ENCODE results near the gene GATAD2B. TPM values are rescaled to one million over a fixed set of nuclear protein-coding genes. Genes with fewer than 3 reads are reported as not detected.

Gene GATAD2B
- total and polyA plus RNA-seq, 9 donors = 11.2 to 73.0 (median 55.8) TPM

- no peaks in the 10 kb centered on the region for H3K4me1 ChIP-seq (ENCODE audit: insufficient read depth)
- no peak overlapping the region for H3K27ac ChIP-seq
- WGBS, 3 donors = 94 to 95% (median 94%) methylated on average over 11 of the region's 11 CpGs
- H3K27me3 ChIP-seq = no peaks in the 10 kb centered on the region
- H3K9me3 ChIP-seq = no peaks in the 10 kb centered on the region
- H3K36me3 ChIP-seq = no peaks in the 10 kb centered on the region
- no peak for TF ChIP-seq EP300 (IDR thresholded peaks at IDR 0.05)
- no peak for TF ChIP-seq POLR2A (IDR thresholded peaks at IDR 0.05)
- TF ChIP-seq CTCF (IDR thresholded peaks at IDR 0.05) = no peak
- no peak overlapping the region for H3K4me3 ChIP-seq
- DNase-seq = peak in 1 of 5 donors; percentile 19
- intact Hi-C loops (cut with DNase I) = no loop called here
Measured at GRCh38 chr1:153933955-153934354, 11.2 kb upstream of the GATAD2B start.

DNA sequence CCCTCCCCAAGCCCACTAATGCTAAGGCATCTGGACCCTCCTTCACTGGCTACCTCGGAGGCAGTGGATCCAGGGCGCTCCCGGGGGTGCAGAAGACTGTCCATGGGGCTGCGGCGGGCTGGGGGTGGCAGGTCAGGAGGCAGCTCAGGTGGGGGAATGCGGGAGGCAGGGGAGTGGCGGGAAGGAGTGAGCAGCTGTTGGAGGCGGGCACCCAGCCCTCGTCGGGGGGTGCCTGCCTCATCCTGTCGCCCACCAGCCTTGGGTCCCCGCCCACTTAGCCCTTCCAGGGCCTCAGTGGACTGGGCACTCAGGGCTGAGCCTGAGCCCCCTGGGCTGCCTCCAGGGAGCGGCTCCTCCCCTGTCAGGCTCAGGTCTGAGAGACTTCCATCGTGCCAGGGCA is 10.7 kb upstream of the GATAD2B start:
- Histone ChIP-seq H3K9me3 (no peaks in the 10 kb centered on the region), H3K4me3 (no peak overlapping the region), H3K27me3 (no peaks in the 10 kb centered on the region), H3K36me3 (no peaks in the 10 kb centered on the region), H3K27ac (no peak overlapping the region), H3K4me1 (ENCODE audit: insufficient read depth) (no peaks in the 10 kb centered on the region)
- peak in 1 of 5 donors; percentile 29 for DNase-seq
- intact Hi-C loops (cut with DNase I) = no loop called here
- WGBS, 3 donors = 84 to 90% (median 88%) methylated on average over 13 to 14 of the region's 14 CpGs
- no peak for TF ChIP-seq CTCF (IDR thresholded peaks at IDR 0.05)
- TF ChIP-seq EP300 (IDR thresholded peaks at IDR 0.05) = no peak
- TF ChIP-seq POLR2A (IDR thresholded peaks at IDR 0.05) = no peak

GRCh38 chr1:153932156-153933131 is 9.7 kb upstream of the GATAD2B start:
- H3K27ac ChIP-seq = no peak overlapping the region
- H3K27me3 ChIP-seq = no peaks in the 10 kb centered on the region
- no peaks in the 10 kb centered on the region for H3K36me3 ChIP-seq
- 89 to 94% (median 90%) methylated on average over 14 to 18 of the region's 18 CpGs for WGBS, 3 donors
- DNase-seq = peak in 1 of 5 donors; percentile 23
- intact Hi-C loops (cut with DNase I) = no loop called here
- TF ChIP-seq CTCF (IDR thresholded peaks at IDR 0.05) (no peak), EP300 (IDR thresholded peaks at IDR 0.05) (no peak), POLR2A (IDR thresholded peaks at IDR 0.05) (no peak)
- no peak overlapping the region for H3K4me3 ChIP-seq
- no peaks in the 10 kb centered on the region for H3K4me1 ChIP-seq (ENCODE audit: insufficient read depth)
- H3K9me3 ChIP-seq = no peaks in the 10 kb centered on the region

GRCh38 chr1:153929981-153930948 is 7.5 kb upstream of the GATAD2B start:
- Histone ChIP-seq H3K36me3 (no peaks in the 10 kb centered on the region), H3K9me3 (no peaks in the 10 kb centered on the region), H3K4me3 (no peak overlapping the region), H3K27me3 (no peaks in the 10 kb centered on the region), H3K27ac (no peak overlapping the region), H3K4me1 (ENCODE audit: insufficient read depth) (no peaks in the 10 kb centered on the region)
- peak in 1 of 5 donors; percentile 29 for DNase-seq
- intact Hi-C loops (cut with DNase I) = no loop called here
- WGBS, 3 donors = 65 to 80% (median 66%) methylated on average over 14 of the region's 14 CpGs
- no peak for TF ChIP-seq EP300 (IDR thresholded peaks at IDR 0.05)
- no peak for TF ChIP-seq CTCF (IDR thresholded peaks at IDR 0.05)
- no peak for TF ChIP-seq POLR2A (IDR thresholded peaks at IDR 0.05)

All from ovary (tissue), 9 donors.